Measurements from ENCODE around the gene PPFIA4. TPM values are rescaled to one million over a fixed set of nuclear protein-coding genes. Genes with fewer than 3 reads are reported as not detected.
A peak's percentile ranks its signal among the peaks of the same experiment; 100 is the strongest.

PPFIA4 gene
- total and polyA plus RNA-seq, 2 of the 4 experiments (the other 2 are of a cell fraction): 5.4 to 13.7 TPM

GRCh38 chr1:203028067-203028783 is 1.9 kb downstream of the PPFIA4 start:
- ATAC-seq (ENCODE audit: low read depth): no peak

More at GRCh38 chr1:203028067-203028783, 1.9 kb downstream of the PPFIA4 start:
- POLR2A ChIA-PET (ENCODE audit: unreplicated experiment): no interaction called here
- no peak overlapping the region for H3K18ac ChIP-seq (ENCODE audit: low read depth, low read length)
- BruUV-seq (replicated peaks): no TSS peak
- H2AFZ ChIP-seq (replicated peaks; ENCODE audit: low read length, poor library complexity): no peak overlapping the region
- no peak overlapping the region for H3K23ac ChIP-seq (ENCODE audit: low read depth, low read length)
- no peak overlapping the region for H4K91ac ChIP-seq (ENCODE audit: insufficient read depth, low read depth, low read length)
- no peak overlapping the region for H2BK15ac ChIP-seq (ENCODE audit: low read depth, low read length)
- H4K20me1 ChIP-seq (ENCODE audit: insufficient read depth, low read length): no peaks in the 10 kb centered on the region
- H3K79me1 ChIP-seq (ENCODE audit: low read depth in 1 of 2, low read length in 2 of 2): peaks cover 13 to 24% of the 10 kb centered on the region in 2 experiments
- H4K8ac ChIP-seq (ENCODE audit: low read depth in 2 of 2, low read length in 2 of 2): no peak overlapping the region
- H2AK9ac ChIP-seq (replicated peaks; ENCODE audit: low read depth, low read length, poor library complexity): no peak overlapping the region
- no peak overlapping the region for H2BK20ac ChIP-seq (ENCODE audit: low read depth, low read length)
- no peak overlapping the region for H3K9ac ChIP-seq (ENCODE audit: low read depth, low read length)
- peak overlapping the region; percentile 11; the same call in 1 of the 2 replicates for H3K4me2 ChIP-seq (ENCODE audit: low read depth, low read length)
- no peak overlapping the region for H4K5ac ChIP-seq (ENCODE audit: low read depth, low read length)
- H3K36me3 ChIP-seq (ENCODE audit: control insufficient read depth, insufficient read depth, low read length): peaks cover 5% of the 10 kb centered on the region
- H2BK120ac ChIP-seq (ENCODE audit: low read depth, low read length): no peak overlapping the region
- no peak for DNase-seq
- no peak overlapping the region for H3K14ac ChIP-seq (replicated peaks; ENCODE audit: low read depth, low read length)
- dilution Hi-C loops (cut with HindIII; ENCODE audit: low sequenced_read_pairs, unreplicated experiment) (no loop called here), intact Hi-C loops (cut with micrococcal nuclease) (no loop called here), in situ Hi-C loops (cut with MboI; ENCODE audit: low sequenced_read_pairs) (no loop called here)
- 0 out of 2 replicates have a peak, but pooled peaks cover 3% of the 10 kb centered on the region for H3K9me1 ChIP-seq (ENCODE audit: insufficient read depth, low read length)
- H3K4me3 ChIP-seq (ENCODE audit: insufficient read depth, low read depth, low read length): no peak overlapping the region
- H3K4me1 ChIP-seq (ENCODE audit: control insufficient read depth, insufficient read depth, low read length): peaks cover 15% of the 10 kb centered on the region
- 0 out of 2 replicates have a peak overlapping the region, but pooled peaks have one; percentile 12 for H2AK5ac ChIP-seq (ENCODE audit: low read depth, low read length)
- H3K56ac ChIP-seq (ENCODE audit: extremely low read depth, insufficient read depth, low read length): no peak overlapping the region
- 97% methylated on average over 3 of the region's 9 CpGs; no CpG with 5 or more reads in 1 of the 2 experiments for WGBS, 2 experiments (ENCODE audit: extremely low coverage in 2 of 2, insufficient read length in 1 of 2)
- CTCF ChIA-PET: no interaction called here
- H3K4ac ChIP-seq (ENCODE audit: low read depth, low read length): no peak overlapping the region
- H3K27ac ChIP-seq (ENCODE audit: insufficient read depth, low read length): no peak overlapping the region
- no peaks in the 10 kb centered on the region for H3K9me3 ChIP-seq (ENCODE audit: control insufficient read depth, insufficient read depth, low read length)
- TF ChIP-seq MAFK (IDR thresholded peaks at IDR 0.05; ENCODE audit: low read depth, low read length) (no peak), SMC3 (IDR thresholded peaks at IDR 0.05; ENCODE audit: low read depth, low read length) (no peak), MAZ (IDR thresholded peaks at IDR 0.05; ENCODE audit: borderline replicate concordance, low read depth, low read length) (no peak)
- H2BK5ac ChIP-seq (ENCODE audit: low read depth, low read length, poor library complexity, severe bottlenecking): no peak overlapping the region
- peaks cover 12% of the 10 kb centered on the region; the same call in 1 of the 2 replicates for H3K27me3 ChIP-seq (ENCODE audit: control insufficient read depth, insufficient read depth, low read length)
